ENCODE results near the gene GMPS.
"Not testable (repeated sequence)": the region's sequence is repeated elsewhere in the genome, so short reads cannot be mapped to it uniquely, and the experiment has no call there.

The GMPS gene

DNA sequence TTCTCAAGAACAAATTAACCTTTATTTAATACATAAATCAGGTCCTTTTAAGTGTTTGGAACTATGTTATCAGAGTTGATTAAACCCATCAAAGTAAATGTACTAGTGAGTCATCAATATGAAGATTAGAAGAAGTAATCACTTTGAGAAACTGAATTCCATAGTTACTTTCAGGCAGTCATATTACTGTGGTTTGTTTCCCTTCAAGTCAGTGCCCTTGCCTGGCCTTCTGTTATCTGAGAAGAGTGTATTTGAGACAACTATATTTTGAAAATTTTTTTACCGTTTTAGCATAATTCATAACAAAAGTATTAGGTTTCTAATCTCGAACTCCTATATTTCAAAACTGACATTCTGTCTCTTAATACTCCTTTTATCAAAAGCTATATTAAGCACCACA, 73.6 kb downstream of the GMPS start:
- no peak for DNase-seq

DNA sequence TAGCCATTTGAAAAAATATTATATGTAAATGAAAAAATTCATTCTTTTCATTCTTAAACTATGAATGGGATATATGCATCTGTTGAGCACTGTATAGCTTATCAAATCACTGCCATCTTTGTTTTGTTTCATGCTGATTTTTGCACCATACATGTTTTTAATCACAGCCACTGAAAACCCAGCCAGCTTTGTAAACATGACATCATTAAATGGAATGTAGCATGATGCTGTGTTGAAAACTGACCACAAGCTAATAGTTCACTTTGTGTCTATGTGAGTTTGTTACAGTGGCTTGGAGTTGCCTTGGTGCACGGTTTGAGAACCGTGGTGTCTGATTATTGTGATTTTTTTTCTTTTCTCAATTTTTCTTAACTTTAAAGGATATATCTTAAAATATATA, 75.7 kb downstream of the GMPS start:
- no peak for DNase-seq

- no peak for DNase-seq
These were observed 78.0 kb downstream of the GMPS start for GRCh38 chr3:155948476-155948875.

GRCh38 chr3:155949453-155950217, 79.2 kb downstream of the GMPS start:
- no peak for DNase-seq

DNA sequence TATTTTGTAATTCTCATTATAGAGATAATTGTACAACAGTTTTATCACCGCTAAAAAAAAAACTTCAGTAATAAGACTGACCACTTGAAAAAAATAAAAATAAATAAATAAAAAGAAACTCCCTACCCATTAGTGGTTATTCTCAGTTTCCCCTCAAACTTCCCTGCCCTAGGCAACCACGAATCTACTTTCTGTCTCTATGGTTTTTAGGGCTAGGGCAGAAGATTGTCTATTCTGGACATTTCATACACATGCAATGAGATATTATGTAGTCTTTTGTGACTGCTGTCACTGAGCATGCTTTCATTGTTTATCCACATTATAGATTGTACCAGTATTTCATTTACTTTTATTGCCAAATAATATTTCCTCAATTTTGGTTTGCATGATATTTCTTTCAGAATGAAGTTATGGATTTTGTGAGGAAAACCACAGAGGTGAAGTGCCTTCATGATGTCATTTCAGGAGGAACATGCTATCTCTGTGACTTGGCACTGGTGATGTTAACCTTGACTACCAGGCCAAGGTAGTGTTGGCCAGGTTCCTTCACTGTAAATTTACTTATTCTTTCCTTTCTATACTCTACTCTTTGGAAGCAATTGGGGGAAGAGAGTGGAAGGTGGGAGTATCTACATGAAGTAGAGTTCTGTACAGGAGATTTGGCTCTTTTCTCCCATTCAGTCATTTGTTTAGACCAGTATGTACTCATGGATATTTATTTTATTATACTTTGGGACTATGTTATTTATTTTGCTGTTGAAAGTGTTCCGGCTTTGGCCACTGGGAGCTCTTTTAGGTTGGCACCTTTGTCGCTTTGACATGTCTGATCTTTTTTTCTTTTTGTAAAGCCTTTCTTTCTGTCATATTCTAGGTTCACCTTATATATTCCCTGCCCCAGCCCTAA, 86.3 kb downstream of the GMPS start:
- DNase-seq: no peak

GRCh38 chr3:155957412-155957880, 87.0 kb downstream of the GMPS start:
- no peak for DNase-seq

DNA sequence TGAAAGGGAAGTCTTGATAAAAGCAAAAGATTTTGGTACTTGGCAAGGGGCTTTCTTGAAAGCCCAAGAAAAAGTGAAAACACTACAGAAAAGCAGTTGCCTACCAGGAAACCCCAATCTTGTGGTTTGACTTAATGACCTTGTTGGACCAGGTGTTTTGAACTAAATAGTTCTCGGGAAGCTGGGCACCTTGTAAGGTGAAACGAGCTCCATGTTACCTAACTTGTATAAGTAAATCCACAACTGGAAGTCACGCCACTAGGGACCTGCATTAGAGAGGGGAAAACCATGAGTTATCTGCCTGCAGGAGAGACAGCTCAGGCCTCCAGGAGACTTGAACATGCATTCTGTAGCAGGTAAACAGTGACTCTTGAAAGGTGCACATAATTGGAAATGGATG, 88.2 kb downstream of the GMPS start:
- no peak for DNase-seq

GRCh38 chr3:155960060-155960459, 89.6 kb downstream of the GMPS start:
- no peak for DNase-seq

- not testable (repeated sequence) for DNase-seq
These were observed 90.6 kb downstream of the GMPS start for GRCh38 chr3:155961044-155961443.

DNA sequence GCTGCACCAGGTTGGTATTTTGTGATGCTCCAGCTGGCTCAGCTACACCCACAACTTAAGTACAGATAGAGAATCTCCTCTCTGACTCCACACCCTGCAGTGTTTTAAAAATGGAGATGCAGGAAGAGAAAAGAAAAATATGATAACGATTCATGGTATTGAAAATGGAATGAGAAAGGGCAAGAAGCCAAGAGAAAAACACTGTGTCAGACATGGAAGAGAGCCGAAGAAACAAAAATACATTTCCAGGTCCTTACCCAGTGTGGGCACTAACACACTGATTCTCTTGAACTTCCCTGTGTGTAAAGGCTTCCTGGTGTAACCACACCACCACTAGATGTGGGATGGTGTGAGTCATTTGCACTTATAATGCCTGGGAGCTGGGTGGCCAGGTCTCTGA, 93.1 kb downstream of the GMPS start:
- no peak for DNase-seq

GRCh38 chr3:155970398-155970797, 99.9 kb downstream of the GMPS start:
- no peak for DNase-seq

DNA sequence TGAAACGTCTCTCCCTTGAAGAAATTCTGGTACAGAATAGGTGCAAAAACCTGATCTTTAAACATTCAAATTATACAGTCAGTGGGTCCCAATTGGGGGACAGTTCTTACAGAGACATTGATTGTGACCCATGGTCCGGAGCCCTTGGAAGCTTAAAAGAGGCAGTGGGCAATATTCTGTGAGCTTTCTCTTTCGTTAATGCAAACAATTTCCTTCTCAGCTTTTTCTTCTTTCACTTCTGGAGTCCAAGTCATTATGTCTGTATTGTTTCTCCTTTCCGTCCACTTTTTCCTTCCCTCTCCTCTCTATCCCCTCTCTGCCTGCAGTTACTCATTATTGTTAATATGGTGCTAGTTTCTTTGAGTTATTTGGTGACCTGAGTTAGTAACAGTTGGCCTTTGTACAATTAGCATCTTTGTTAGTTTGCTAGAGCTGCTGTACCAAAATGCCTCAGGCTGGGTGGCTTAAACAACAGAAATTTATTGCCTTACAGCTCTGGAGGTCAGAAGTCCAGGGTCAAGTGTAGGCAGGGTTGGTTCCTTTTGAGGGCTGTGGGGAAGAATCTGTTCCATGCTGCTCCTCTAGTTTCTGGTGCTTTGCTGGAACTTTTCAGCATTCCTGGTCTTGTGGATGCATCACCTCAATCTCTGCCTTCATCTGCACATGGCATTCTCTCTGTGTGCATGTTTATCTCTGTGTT, 102.6 kb downstream of the GMPS start:
- no peak for DNase-seq

DNA sequence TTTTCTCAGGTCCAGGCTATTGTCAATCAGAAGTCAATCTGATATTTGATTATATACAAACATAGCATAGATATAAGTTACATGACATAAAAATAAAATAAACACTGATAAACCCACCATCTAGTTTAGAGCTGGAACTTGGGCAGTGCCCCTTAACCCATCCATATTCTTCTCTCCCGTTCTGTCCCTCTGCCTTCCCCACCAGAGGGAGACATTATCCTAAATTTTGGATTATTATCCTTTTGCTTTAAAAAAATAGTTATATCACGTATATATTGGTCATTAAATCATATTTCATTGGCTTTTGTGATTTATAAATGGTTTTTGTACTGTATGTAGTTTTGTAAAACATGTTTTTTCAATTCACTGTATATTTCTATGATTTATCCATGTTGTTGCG, 107.9 kb downstream of the GMPS start:
- DNase-seq: no peak

DNA sequence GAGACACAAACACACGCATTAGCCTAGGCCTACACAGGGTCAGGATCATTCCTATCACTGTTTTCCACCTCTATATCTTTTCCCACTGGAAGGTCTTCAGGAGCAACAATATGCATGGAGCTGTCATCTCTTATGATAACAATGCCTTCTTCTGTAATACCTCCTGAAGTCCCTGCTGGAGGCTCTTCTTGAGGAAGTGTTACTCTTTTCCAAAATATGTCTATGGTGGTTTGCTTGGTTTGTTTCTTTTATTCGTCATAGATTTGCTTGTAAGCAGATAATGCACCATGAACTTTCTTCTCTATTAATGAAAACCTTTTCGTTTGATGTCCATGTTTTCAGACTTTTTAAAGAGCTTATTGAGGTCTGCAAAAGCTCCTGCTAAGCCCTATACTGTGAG, 109.3 kb downstream of the GMPS start:
- DNase-seq: no peak

DNA sequence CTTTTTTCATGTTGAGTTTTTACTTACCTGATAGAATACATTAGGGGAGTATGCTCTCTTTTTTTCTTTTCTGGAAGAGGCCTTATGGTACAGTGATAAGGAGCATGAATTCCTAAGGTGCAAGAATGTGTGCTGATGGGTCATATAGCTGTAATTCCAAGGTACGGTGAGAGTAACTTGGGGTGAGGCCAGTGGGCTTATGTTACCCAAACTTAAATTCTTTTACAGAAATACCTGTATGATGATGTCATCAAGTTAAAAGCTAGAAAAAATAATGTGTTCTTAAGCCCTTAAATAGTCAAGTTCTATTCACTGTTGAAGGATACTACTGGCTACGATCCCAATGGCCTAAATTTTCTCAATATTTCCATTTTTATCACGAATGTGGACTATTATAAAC, 111.2 kb downstream of the GMPS start:
- DNase-seq: no peak

GRCh38 chr3:155983834-155984474, 113.5 kb downstream of the GMPS start:
- DNase-seq: peak; percentile 16

GRCh38 chr3:155984791-155985417, 114.5 kb downstream of the GMPS start:
- DNase-seq: no peak

DNA sequence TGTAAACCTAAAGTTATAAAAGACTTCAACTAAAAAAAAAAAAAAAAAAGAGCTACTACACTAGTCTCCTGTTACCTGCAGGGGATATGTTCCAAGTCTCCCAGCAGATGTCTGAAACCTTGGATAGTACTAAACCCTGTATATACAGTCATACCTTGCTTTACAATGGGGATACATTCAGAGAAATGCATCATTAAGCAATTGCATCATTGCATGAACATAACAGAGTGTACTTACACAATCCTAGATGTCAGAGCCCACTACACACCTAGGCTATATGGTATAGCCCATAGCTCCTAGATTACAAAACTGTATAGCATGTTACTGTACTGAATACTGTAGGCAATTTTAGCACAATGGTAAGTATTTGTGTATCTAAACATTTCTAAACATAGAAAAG, 119.1 kb downstream of the GMPS start:
- no peak for DNase-seq

- DNase-seq: no peak
These were observed 120.8 kb downstream of the GMPS start for GRCh38 chr3:155991212-155991611.

DNA sequence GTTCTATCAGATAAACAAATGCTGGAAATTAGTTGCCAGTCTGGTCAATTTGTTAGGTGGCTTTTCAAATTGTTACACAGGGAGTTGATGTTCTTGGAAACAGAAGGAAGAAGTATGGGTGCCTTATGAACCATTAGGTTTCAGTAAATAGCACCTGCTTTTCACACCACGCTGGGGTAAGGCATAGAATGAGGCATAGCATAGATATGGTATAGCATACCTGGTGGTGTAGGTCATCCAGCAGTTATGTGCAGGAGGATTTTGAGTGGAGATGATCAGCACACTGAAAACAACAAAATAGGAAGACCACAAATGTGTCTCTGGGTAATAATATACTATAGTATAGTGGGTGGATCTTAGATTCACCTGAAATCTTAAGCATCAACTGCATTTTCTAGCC, 121.4 kb downstream of the GMPS start:
- no peak for DNase-seq

All from hematopoietic multipotent progenitor cell treated with erythropoietin and hydrocortisone succinate and interleukin-3 and kit ligand, for 8 days (in vitro differentiated cells).